ENCODE results near the gene RFC3.
"Not testable (repeated sequence)": the region's sequence is repeated elsewhere in the genome, so short reads cannot be mapped to it uniquely, and the experiment has no call there.

The RFC3 gene

DNA sequence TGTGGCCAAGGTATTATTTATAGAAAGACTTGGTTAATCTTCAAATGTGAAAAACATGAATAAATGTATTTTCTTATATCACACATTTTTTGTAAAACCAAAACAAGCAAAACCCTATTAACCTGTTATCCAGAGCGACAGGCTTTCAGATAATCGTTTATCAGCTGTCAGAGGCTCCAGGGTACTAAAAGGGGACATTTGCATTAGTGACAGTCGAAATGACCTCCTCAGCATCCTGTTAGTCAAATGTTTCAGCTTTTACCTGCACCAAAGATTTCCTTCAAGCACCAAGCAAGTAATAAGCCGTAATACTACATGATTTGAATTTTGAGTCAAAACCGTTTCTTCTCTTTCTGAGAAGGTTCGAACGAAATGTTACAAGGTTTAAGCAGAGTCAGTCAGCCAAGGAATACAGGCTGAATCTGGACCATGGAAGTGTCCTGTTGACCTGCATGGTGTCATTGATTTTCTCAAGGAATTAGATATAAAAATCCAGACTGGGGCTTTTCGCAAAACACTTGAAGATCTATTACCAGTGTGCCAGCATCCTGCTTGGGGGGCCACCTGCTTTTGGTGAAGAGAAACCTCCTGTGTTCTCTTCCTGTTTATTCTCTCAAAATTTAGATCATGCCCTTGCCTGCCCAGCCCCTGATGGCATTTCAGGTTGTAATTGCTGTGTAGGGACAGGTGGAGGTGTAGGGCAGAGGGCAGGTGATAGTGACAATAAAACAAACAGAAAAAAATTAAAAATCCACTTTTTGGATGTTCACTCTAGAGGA is 11.3 kb upstream of the RFC3 start:
- FAIRE-seq, result no peak
- no peak for DNase-seq (ENCODE audit: insufficient read length, low spot score)

DNA sequence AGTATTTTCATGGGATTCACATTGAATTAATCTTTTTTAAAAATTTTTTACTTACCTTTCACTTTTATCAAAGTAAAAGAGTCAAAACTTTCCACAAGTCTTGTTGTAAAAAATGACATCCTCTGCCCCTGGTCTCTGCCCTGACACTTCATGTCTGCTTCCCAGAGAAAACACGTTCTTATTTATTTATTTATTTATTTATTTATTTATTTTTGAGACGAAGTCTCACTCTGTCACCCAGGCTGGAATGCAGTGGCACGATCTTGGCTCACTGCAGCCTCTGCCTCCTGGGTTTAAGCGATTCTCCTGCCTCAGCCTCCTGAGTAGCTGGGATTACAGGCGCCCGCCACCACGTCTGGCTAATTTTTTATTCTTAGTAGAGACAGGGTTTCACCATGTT is 5.1 kb upstream of the RFC3 start:
- DNase-seq (ENCODE audit: insufficient read length, low spot score); FAIRE-seq: not testable (repeated sequence)

DNA sequence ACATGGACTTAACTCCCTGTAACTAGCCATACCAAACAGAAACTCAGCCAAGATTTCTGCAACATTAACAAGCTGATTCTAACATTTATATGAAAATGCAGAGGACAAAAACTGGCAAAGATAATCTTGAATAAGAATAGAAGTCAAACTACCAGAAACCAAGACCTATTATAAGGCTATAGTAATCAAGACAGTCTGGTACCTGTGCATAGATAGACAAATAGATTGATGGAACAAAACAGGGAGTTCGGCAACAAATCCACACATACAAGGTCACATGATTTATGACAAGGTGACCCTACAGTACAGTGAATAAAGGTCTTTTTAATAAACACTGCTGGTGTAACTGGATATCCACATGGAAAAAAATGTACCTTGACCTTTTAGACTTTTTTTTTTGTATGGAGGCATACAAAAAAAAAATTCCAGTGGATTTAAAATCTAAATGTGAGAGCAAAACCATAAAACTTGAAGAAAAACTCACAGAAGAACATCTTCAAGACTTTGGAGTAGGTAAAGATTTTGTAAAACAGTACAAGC is 2.9 kb upstream of the RFC3 start:
- FAIRE-seq (no peak), DNase-seq (ENCODE audit: insufficient read length, low spot score) (no peak)

DNA sequence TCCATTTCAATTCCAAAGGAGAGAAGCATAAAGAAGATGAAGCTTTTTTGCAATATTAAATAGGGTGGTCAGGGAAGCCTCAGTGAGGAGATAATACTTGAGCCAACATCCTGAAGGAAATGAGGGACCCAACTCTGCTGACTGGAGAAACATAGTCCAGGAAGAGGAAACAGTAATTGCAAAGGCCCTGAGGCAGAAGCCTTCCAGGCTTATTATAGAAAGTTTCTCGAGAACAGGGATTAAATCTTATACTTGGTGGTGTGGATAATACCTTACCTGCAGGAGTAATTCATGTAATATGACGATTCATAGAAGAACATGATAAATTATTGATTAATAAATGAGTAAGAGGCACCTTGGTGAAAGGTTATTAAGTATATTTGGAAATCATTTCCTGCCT is 1.0 kb upstream of the RFC3 start:
- FAIRE-seq, result no peak

DNA sequence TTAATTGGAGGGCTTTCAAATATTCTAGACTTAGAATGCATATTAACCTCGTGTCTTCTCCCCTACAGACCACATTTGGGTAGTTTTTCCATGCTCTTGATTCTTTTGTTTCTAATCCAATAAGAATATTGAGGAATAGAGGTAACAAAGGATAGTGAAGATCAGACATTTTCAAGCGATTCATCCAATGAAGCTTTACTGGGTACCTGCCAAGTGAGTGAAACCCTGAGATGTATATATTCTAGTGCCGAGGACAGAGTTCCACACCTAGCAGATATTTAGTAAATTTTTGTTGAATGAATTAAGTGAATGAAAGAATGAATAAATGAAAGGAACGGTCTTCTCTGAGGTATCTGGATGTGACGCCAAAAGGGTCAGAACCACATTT is 442 bp upstream of the RFC3 start:
- FAIRE-seq (no peak), DNase-seq (ENCODE audit: insufficient read length, low spot score) (no peak)

More for the DNA sequence above, 1.0 kb upstream of the RFC3 start:
- no peak for DNase-seq (ENCODE audit: insufficient read length, low spot score)

DNA sequence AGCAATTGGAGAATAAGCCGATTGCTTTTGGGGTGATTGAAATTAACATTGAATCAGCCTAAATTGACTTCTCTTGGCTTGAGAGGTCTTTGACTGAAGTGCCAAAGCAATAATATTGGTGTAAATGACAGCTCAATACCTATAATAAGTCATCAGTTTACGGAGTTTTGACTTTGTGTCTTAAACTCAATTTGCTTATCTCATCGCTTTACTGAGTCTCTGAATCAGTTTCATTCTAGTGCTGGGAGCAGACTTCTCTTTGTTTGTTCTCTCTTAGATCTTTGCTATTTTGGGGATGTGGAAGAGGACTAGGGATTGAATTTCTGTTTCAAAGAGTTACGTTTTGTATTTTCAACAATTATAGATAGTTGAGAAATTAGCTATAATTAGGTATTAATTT is 7.1 kb downstream of the RFC3 start:
- FAIRE-seq, result no peak
- no peak for DNase-seq (ENCODE audit: insufficient read length, low spot score)

DNA sequence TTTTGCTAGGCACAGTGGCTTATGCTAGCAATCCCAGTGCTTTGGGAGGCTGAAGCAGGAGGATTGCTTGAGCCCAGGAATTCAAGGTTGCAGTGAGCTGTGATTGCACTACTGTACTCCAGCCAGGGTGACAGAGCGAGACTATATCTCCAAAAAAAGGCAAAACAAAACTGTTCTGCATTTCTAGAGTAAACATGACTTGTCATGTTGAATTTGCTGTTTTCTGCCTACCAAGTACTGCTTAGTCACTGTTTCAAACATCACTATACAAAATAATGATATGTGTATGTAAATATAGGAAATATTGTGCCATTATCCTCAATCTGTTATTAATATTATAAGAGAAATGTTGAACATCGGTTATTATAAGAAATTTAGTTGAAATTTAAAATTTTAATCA is 9.2 kb downstream of the RFC3 start:
- FAIRE-seq (no peak), DNase-seq (ENCODE audit: insufficient read length, low spot score) (no peak)

DNA sequence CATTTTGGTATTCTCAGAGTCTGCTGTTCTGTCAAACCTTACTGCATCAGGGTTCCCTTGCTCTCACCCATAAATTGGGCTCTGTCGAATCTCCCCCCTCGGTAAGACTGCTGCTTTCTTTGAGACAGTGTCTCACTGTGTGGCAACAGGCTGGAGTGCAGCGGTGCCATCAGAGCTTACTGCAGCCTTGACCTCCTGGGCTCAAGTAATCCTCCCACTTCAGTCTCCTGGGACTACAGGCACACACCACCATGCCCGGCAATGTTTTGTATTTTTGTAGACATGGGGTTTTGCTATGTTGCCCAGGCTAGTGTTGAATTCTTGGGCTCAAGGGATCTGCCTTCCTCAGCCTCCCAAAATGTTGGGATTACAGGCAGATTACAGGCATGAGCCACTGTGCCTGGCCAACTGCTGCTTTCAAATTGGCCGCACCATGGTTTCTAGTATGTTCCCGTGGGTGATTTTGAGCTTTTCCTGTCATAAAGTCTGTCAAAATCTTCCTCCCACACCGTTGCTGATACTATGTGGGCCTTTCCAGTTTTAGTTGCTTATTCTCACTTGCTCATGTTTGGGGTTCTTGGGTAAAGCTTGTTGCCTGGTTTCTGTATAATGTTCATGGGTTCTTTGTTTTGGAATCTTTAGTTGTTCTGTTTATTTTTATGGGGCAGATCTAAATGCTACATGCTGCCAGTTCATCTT is 10.6 kb downstream of the RFC3 start:
- FAIRE-seq (no peak), DNase-seq (ENCODE audit: insufficient read length, low spot score) (no peak)

DNA sequence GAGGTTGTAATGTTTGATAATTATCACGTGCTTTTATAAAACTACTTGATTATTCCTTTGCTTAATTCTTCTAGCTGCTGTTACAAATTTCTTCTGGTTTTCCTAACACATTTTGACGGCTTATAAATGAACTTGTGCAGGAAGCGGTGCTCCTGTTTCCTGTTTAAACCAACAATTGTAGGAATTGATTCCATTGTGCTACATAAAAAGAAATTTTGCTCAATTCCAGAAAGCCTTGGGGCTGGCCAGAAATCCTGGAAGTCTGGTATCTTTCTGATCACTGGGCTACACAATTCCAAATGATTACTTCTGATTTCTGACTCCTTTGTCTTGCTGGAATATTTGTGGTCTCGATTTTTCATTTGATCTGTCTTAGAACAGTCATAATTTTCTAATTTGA is 14.9 kb downstream of the RFC3 start:
- DNase-seq (ENCODE audit: insufficient read length, low spot score) (no peak), FAIRE-seq (no peak)

DNA sequence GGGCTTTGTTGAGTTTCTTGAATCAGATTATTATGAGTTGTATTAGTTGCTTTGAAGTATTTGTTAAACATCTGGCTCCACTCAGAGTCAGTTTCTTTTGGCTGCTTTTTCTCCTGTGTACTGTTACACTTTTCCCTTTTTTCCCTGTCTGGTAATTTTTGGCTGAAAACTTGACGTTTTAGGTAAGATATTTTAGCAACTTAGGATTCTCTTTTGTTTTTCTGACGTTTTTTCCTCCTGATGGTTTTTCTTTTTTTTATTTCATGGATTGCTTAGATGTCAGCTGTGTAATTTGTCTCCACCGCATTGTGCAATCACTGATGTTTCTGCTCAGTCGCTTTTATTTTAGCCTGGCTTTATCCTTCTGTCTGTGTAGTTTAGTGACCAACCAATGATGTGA is 20.7 kb downstream of the RFC3 start:
- FAIRE-seq (no peak), DNase-seq (ENCODE audit: insufficient read length, low spot score) (no peak)

DNA sequence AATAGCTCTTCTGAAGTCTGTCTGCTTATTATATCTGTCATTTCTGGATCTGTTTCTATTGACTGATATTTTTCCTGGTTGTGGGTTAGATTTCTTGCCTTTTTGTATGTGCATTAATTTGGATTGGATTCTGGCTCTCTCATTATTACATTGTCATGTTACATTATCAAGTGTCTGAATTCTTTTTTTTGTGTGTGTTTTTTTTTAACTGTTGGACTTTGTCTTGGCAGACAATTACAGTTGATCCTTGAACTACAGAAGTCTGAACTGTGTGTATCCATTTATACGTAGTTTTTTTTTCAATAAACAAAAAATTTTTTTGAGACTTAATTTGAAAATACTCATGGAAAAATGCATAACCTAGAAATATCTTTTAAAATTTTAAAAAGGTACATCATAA is 22.5 kb downstream of the RFC3 start:
- no peak for DNase-seq (ENCODE audit: insufficient read length, low spot score)
- no peak for FAIRE-seq

DNA sequence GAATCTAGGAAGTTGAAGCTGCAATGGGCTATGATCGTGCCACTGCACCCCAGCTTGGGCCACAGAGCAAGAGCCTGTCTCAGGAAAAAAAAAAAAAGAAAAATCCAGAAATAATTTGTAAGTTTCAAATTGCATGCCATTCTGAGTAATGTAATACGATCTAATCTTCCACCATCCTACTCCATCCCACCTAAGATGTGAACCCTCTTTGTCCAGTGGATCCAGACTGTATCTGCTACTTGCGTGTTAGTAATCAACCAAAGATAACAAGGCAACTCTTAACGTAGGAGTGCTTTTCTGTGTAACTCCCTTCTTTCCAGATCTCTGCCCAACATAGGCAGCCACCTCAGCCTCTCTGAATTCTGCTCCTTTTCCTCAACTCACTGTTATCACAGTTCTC is 24.3 kb downstream of the RFC3 start:
- FAIRE-seq (no peak), DNase-seq (ENCODE audit: insufficient read length, low spot score) (no peak)

DNA sequence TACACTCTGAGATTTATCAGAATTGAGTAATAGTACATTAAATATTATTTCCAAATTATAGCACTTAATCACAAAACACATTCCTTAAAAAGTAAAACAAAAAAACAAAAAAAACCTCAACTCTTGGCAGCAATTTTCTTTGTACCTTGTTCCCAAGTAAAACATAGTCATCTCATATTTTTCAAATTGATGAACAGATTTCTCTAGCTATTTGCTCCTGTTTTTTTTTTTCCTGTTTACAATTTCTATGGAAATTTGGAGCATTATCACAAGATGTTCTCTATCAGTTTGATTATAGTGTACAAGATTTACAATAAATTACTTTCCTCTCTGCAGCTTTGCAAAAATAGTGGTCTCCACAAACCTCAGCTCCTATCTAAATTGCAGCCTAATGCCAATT is 25.0 kb downstream of the RFC3 start:
- DNase-seq (ENCODE audit: insufficient read length, low spot score) (no peak), FAIRE-seq (no peak)

DNA sequence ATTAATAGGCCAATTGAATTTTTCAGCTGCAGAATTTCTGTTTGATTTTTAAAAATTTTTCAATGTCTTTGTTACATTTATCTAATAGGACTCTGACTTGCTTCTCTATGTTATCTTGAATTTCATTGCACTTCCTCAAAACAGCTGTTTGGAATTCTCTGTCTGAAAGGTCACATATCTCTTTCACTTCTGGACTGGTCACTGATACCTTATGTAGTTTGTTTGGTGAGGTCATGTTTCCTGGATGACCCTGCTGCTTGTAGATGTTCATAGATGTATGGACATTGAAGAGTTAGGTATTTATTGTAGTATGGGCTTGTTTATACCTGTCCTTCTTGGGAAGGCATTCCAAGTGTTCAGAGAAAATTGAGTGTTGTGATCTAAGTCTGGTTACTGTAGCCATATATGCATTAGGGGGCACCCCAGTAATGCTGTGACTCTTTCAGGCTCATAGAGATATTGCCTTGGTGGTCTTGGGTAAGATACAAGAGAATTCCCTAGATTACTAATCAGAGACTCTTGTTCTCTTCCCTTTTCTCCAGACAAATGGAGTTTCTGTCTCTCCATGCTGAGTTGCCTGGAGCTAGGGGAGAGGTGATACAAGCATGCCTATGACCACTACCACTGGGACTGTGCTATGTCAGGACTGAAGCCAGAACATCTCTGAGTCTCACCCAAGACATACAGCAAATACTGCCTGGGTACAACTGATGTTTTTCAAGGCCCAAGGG is 27.8 kb downstream of the RFC3 start:
- FAIRE-seq (no peak), DNase-seq (ENCODE audit: insufficient read length, low spot score) (no peak)

DNA sequence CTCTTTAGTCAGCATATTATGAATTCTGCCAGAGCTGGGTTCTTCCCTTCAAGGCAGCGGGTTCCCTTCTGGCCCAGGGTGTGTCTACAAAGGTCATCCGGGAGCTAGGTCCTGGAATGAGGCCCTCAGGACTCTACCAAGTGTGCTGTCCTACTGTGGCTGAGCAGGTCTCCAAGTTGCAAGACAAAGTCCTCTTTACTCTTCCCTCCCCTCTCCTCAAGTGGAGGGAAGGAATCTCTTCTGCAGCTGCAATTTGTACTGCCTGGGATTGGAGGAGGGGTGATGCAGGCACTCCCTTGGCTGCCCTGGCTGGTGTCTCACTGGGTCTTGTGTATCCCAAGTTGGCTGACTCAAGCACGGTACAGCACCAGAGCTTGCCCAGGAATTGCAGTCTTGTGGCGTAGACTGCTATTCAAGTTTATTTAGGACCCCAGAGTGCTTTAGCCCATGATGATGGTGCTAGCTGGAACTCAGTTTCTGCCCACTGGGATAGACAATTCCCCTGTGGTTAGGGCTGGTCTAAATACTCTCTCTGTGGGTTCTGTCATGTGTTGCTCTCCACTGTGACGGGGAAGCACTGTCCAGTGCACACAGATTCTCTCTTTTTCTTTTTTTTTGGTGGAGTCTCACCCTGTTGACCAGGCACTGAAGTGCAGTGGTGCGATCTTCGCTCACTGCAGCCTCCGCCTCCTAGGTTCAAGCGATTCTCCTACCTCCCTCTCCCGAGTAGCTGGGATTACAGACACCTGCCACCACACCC is 28.5 kb downstream of the RFC3 start:
- FAIRE-seq, result no peak

DNA sequence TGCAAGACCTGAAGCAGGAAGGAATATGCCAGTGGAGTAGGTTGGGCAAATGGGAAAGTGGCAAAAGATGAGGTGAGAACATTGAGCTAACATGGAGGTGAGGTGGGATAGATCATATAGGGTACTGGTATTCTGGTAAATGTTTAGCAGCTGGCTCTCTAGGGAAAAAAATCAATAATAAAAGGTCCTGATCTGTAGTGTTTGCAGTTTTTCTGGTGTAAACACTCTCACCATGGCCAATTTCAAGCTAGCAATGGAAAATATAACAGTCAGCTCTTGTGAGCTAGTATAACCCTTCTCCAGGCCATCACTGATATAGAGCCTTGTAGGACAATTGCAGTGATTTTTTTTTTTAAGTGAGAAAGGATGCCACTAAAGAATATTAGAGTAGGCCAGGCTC is 31.3 kb downstream of the RFC3 start:
- no peak for DNase-seq (ENCODE audit: insufficient read length, low spot score)
- no peak for FAIRE-seq

More for the DNA sequence above, 28.5 kb downstream of the RFC3 start:
- DNase-seq (ENCODE audit: insufficient read length, low spot score), result no peak

DNA sequence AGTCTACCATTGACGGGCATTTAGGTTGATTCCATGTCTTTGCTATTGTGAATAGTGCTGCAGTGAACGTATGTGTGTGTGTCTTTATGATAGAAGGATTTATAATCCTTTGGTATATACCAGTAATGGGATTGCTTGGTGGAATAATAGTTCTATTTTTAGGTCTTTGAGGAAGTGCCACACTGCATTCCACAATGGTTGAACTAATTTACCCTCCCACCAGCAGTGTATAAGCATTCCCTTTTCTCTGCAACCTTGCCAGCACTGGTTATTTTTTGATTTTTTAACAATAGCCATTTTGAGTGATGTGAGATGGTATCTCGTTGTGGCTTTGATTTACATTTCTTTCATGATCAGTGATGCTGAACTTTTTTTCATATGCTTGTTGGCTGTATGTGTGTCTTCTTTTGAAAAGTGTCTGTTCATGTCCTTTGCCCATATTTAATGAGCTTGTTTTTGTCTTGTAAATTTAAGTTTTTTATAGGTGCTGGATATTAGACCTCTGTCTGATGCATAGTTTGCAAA is 37.5 kb downstream of the RFC3 start:
- no peak for FAIRE-seq
- no peak for DNase-seq (ENCODE audit: insufficient read length, low spot score)

DNA sequence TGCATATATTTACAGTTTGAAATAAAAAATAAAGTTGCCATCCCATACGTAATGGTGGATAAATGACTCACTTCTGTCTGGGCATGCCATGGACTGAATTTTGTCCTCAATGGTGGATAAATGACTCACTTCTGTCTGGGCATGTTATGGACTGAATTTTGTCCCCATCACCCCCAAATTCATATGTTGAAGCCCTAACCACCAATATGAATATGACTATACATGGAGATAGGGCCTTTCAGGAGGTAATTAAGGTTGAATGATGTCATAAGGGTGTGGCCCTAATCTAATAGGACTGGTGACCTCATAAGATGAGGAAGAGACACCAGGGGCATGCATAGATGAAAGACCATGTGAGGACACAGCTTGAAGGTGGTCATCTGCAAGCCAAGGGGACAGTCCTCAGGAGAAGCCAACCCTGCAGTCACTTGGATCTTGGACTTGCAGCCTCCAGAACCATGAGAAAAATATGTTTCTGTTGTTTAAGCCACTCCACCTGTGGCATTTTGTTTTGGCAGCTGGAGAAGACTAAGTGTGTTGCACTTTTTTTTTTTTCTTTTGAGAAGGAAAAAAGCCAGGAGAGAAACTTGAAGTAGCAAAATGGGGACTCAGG is 41.8 kb downstream of the RFC3 start:
- no peak for DNase-seq (ENCODE audit: insufficient read length, low spot score)
- no peak for FAIRE-seq

DNA sequence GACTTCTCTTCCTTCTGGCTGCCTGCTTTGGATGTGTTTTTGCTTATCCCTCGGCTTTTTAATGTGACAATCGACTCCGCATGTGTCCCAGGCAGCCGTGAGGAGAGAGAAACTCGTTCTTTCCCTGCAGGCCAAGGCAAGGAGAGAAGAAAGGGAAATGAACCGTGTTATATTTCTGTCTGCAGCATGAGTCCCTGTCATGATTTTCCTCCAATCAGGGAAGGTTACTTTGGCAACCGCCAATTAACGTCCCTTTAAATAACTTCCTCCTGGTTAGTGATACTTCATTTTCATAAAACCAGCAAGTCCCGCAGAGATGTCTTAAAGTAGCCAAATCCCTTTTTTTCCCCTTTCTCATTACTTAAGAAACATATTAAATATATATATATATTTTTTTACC is 42.6 kb downstream of the RFC3 start:
- DNase-seq (ENCODE audit: insufficient read length, low spot score) (no peak), FAIRE-seq (no peak)

DNA sequence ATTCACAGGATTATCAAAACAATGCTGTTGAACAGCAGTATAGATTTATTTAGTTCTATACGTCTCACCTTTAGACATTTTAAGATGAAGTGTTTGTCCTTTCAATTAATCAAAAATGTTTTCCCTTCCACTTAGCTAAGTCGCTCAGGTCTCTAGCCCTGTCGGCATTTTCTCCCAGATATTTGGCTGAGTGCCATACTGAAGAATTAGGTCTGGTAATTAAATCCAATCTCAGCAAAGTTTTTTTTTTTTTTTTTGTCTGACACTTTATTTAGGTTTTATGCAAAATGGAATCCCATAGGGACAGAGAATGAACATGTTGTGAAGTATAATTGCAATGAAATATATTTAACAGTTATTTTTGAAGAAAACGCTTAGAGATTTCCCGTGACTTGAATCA is 44.1 kb downstream of the RFC3 start:
- FAIRE-seq, result no peak
- no peak for DNase-seq (ENCODE audit: insufficient read length, low spot score)

All from HTR-8/SVneo (cell line).